Common myeloid progenitor, CD34-positive (primary cell): Measurements from ENCODE around the gene OR4X1.
A peak's percentile ranks its signal among the peaks of the same experiment; 100 is the strongest.
"Not testable (repeated sequence)": the region's sequence is repeated elsewhere in the genome, so short reads cannot be mapped to it uniquely, and the experiment has no call there.

Source experiments
- CTCF ChIA-PET: fragments of 350-600 bp; sonication (Branson Sonifier 250); formaldehyde crosslinking; loops from one replicate; lab custom pipeline; 2021; ENCODE audit warnings: antibody characterized with exemption; lab: Charles Lee
- POLR2A ChIA-PET: fragments of 350-600 bp; sonication (Branson Sonifier 250); formaldehyde crosslinking; loops from one replicate; lab custom pipeline; 2021; ENCODE audit warnings: antibody characterized with exemption; lab: Charles Lee
- DNase-seq, 3 donors: peaks; one replicate each; pipeline versions ENCODE4 v3.0.0 to v3.0.0-alpha.2; 2013
- H3K27ac ChIP-seq, 2 experiments: 1 replicate in 1 of 2; 2 replicates in 1 of 2; pipeline ENCODE4 v1.7.0; 2013; ENCODE audit warnings: inconsistent platforms in 2 of 2, low read length in 2 of 2, mild to moderate bottlenecking in 2 of 2, low read depth in 1 of 2, moderate library complexity in 1 of 2; ENCODE audit not compliant: severe bottlenecking in 2 of 2, insufficient read depth in 1 of 2, poor library complexity in 1 of 2
- H3K27me3 ChIP-seq, 5 experiments: replicated peaks in 2 of 5; 1 replicate in 3 of 5; 2 replicates in 2 of 5; pipeline versions ENCODE4 v1.6.1 to v1.7.0; 2013; ENCODE audit warnings: low read length in 4 of 5, mild to moderate bottlenecking in 2 of 5, moderate library complexity in 2 of 5, inconsistent platforms in 1 of 5; ENCODE audit not compliant: insufficient read depth in 5 of 5, control insufficient read depth in 4 of 5
- H3K36me3 ChIP-seq, 4 experiments: 1 replicate in 2 of 4; 2 replicates in 2 of 4; pipeline versions ENCODE4 v1.6.1 to v1.7.0; 2013; ENCODE audit warnings: low read length in 3 of 4, control low read depth in 1 of 4, mild to moderate bottlenecking in 1 of 4; ENCODE audit not compliant: control insufficient read depth in 4 of 4, insufficient read depth in 4 of 4
- H3K4me1 ChIP-seq, 4 experiments: 1 replicate in 3 of 4; 2 replicates in 1 of 4; pipeline versions ENCODE4 v1.6.1 to v1.7.1; 2013; ENCODE audit warnings: low read length in 3 of 4, mild to moderate bottlenecking in 3 of 4, control low read depth in 1 of 4, inconsistent platforms in 1 of 4, moderate library complexity in 1 of 4; ENCODE audit not compliant: control insufficient read depth in 4 of 4, insufficient read depth in 4 of 4; ENCODE audit errors: control extremely low read depth in 1 of 4
- H3K4me3 ChIP-seq, 7 experiments: 1 replicate in 4 of 7; 2 replicates in 3 of 7; pipeline versions ENCODE4 v1.5.1 to v1.7.0; 2013; ENCODE audit warnings: mild to moderate bottlenecking in 7 of 7, low read length in 6 of 7, moderate library complexity in 6 of 7, inconsistent platforms in 2 of 7, low read depth in 2 of 7, control low read depth in 1 of 7; ENCODE audit not compliant: insufficient read depth in 4 of 7, control insufficient read depth in 1 of 7; ENCODE audit errors: extremely low read depth in 1 of 7
- H3K9me3 ChIP-seq, 5 experiments: 1 replicate in 4 of 5; 2 replicates in 1 of 5; pipeline versions ENCODE4 v1.6.1 to v1.7.1; 2013; ENCODE audit warnings: low read length in 4 of 5, mild to moderate bottlenecking in 2 of 5, inconsistent platforms in 1 of 5, low read depth in 1 of 5, moderate library complexity in 1 of 5; ENCODE audit not compliant: control insufficient read depth in 4 of 5, insufficient read depth in 2 of 5; ENCODE audit errors: control extremely low read depth in 1 of 5
- WGBS: methylation state at CpG from one replicate; pipeline ENCODE4 v1.1.5; 2013; ENCODE audit not compliant: insufficient coverage; 5-methylcytosine and 5-hydroxymethylcytosine counted together

The OR4X1 gene

GRCh38 chr11:48248902-48249301, 14.8 kb upstream of the OR4X1 start:
- no CpG with 5 or more reads among the region's 1 CpG for WGBS
- Histone ChIP-seq H3K9me3 (peaks cover 0 to 1% (median 0%) of the 10 kb centered on the region in 5 experiments), H3K36me3 (no peaks in the 10 kb centered on the region), H3K4me3 (no peak overlapping the region), H3K27ac (no peak overlapping the region), H3K4me1 (no peaks in the 10 kb centered on the region), H3K27me3 (no peaks in the 10 kb centered on the region)
- CTCF ChIA-PET = no interaction called here
- POLR2A ChIA-PET = no interaction called here
- DNase-seq = no peak

- Histone ChIP-seq H3K36me3 (no peaks in the 10 kb centered on the region), H3K4me1 (no peaks in the 10 kb centered on the region), H3K27ac (no peak overlapping the region), H3K9me3 (no peaks in the 10 kb centered on the region), H3K27me3 (no peaks in the 10 kb centered on the region), H3K4me3 (no peak overlapping the region)
- ChIA-PET POLR2A (no interaction called here), CTCF (no interaction called here)
- DNase-seq = no peak
- 92% methylated on average over 1 of the region's 2 CpGs for WGBS
Measured at GRCh38 chr11:48261600-48261999, 2.1 kb upstream of the OR4X1 start.

- ChIA-PET CTCF (no interaction called here), POLR2A (no interaction called here)
- Histone ChIP-seq H3K27me3 (no peaks in the 10 kb centered on the region), H3K9me3 (no peaks in the 10 kb centered on the region), H3K4me1 (no peaks in the 10 kb centered on the region), H3K36me3 (no peaks in the 10 kb centered on the region), H3K27ac (no peak overlapping the region), H3K4me3 (no peak overlapping the region)
- no peak for DNase-seq
- WGBS = 92% methylated on average over 2 of the region's 3 CpGs
Measured at GRCh38 chr11:48270621-48271020, 7.0 kb downstream of the OR4X1 start.

GRCh38 chr11:48272606-48273005, 8.9 kb downstream of the OR4X1 start:
- 23% methylated on average over 1 of the region's 1 CpG for WGBS

GRCh38 chr11:48305923-48306322, 42.3 kb downstream of the OR4X1 start, which contains the start of gene OR4S1:
TSS of gene OR4S1 (plus strand) at chr11:48306223. CDS start at chr11:48306223, 0 bp downstream.
- DNase-seq = no peak
- ChIA-PET POLR2A (no interaction called here), CTCF (interaction anchor here (1.9 kb wide), 1 partner anchor 8 kb away, joined by 4 read pairs; no protein-coding TSS in a partner anchor)
- WGBS = 83% methylated on average over 1 of the region's 1 CpG
- no peaks in the 10 kb centered on the region for H3K9me3 ChIP-seq
- H3K4me1 ChIP-seq = no peaks in the 10 kb centered on the region
- H3K4me3 ChIP-seq = no peak within 1 kb of the TSS
- H3K27me3 ChIP-seq = no peaks in the 10 kb centered on the region
- no peaks in the 10 kb centered on the region for H3K36me3 ChIP-seq
- H3K27ac ChIP-seq = no peak within 1 kb of the TSS

More at GRCh38 chr11:48272606-48273005, 8.9 kb downstream of the OR4X1 start:
- ChIA-PET POLR2A (no interaction called here), CTCF (interaction anchor here (1.4 kb wide), 1 partner anchor 35 kb away, joined by 3 read pairs; no protein-coding TSS in a partner anchor)
- DNase-seq = no peak
- H3K9me3 ChIP-seq = no peaks in the 10 kb centered on the region
- H3K27ac ChIP-seq = no peak overlapping the region
- no peaks in the 10 kb centered on the region for H3K27me3 ChIP-seq
- H3K4me1 ChIP-seq = no peaks in the 10 kb centered on the region
- no peaks in the 10 kb centered on the region for H3K36me3 ChIP-seq
- no peak overlapping the region for H3K4me3 ChIP-seq

GRCh38 chr11:48307760-48308386, 44.2 kb downstream of the OR4X1 start:
- Histone ChIP-seq H3K4me3 (no peak overlapping the region), H3K36me3 (no peaks in the 10 kb centered on the region), H3K9me3 (no peaks in the 10 kb centered on the region), H3K27ac (no peak overlapping the region), H3K27me3 (no peaks in the 10 kb centered on the region), H3K4me1 (no peaks in the 10 kb centered on the region)
- WGBS = 7% methylated on average over 2 of the region's 5 CpGs
- POLR2A ChIA-PET = no interaction called here
- DNase-seq = peak; percentile 15 to 61 (median 42)
- CTCF ChIA-PET = interaction anchor here (1.0 to 1.6 kb wide), 4 partner anchors 9 to 1220 kb away, joined by 3 read pairs; no protein-coding TSS in a partner anchor

- WGBS = no CpG with 5 or more reads among the region's 2 CpGs
- H3K27me3 ChIP-seq, H3K4me3 ChIP-seq, POLR2A ChIA-PET, H3K9me3 ChIP-seq, H3K27ac ChIP-seq, H3K4me1 ChIP-seq, DNase-seq, CTCF ChIA-PET, H3K36me3 ChIP-seq: not testable (repeated sequence)
Measured at GRCh38 chr11:48313590-48313989, 49.9 kb downstream of the OR4X1 start.
